AG04450 (cell line): ENCODE measurements around the gene CMKLR1. TPM values are rescaled to one million over a fixed set of nuclear protein-coding genes. Genes with fewer than 3 reads are reported as not detected.

ENCODE experiments used
- CTCF ChIA-PET: fragments of 300-600, 350-600 bp; formaldehyde crosslinking; extraction: SDS; loops from one replicate; lab custom pipeline; 2022; ENCODE audit warnings: antibody characterized with exemption, inconsistent platforms; lab: Charles Lee
- POLR2A ChIA-PET: fragments of 350-600 bp; formaldehyde crosslinking; extraction: SDS; loops from one replicate; lab custom pipeline; 2021; ENCODE audit warnings: antibody characterized with exemption, inconsistent platforms; lab: Yijun Ruan, JAX
- DNase-seq: peaks from one replicate; pipeline ENCODE4 v3.0.0-alpha.2; 2011; ENCODE audit warnings: low read depth, low spot score
- H3K27ac ChIP-seq: one replicate; pipeline ENCODE4 v1.5.1; 2012; ENCODE audit warnings: low read depth, low read length, control low read depth
- H3K27me3 ChIP-seq: one replicate; pipeline ENCODE4 v1.6.0; 2012; ENCODE audit warnings: low read length; ENCODE audit not compliant: control insufficient read depth, insufficient read depth
- H3K4me3 ChIP-seq: 2 replicates; pipeline ENCODE4 v1.5.1; 2011; ENCODE audit warnings: mild to moderate bottlenecking, low read depth, low read length, control low read depth
- H3K9me3 ChIP-seq: 2 replicates; pipeline ENCODE4 v1.5.1; 2012; ENCODE audit warnings: low read length; ENCODE audit not compliant: control insufficient read depth, insufficient read depth
- CTCF ChIP-seq: IDR thresholded peaks from 2 replicates; pipeline ENCODE4 v1.5.1; 2011; ENCODE audit warnings: low read depth, low read length, control low read depth, inconsistent platforms
- polyA plus RNA-seq: library from polyadenylated mRNA; depleted of rRNA; stranded (reverse); fragments of >200 nt; gene quantifications from 2 replicates; pipeline ENCODE4 v1.2.3, GENCODE V29; 2011

CMKLR1 gene
- polyA plus RNA-seq, 1 experiment, result 0.12 TPM

GRCh38 chr12:108363565-108363964 is 24.5 kb upstream of the CMKLR1 start:
- CTCF ChIA-PET, result no interaction called here
- H3K27me3 ChIP-seq, result no peaks in the 10 kb centered on the region

GRCh38 chr12:108363165-108363564 is 24.1 kb upstream of the CMKLR1 start:
- no peak for DNase-seq
- no peaks in the 10 kb centered on the region for H3K27me3 ChIP-seq
- CTCF ChIA-PET, result no interaction called here
- H3K9me3 ChIP-seq, result peaks cover 4% of the 10 kb centered on the region
- H3K27ac ChIP-seq, result no peak overlapping the region
- TF ChIP-seq CTCF, result no peak
- H3K4me3 ChIP-seq, result no peak overlapping the region
- POLR2A ChIA-PET, result interaction anchor here (0.7 kb wide), 1 partner anchor 808 kb away, joined by 3 read pairs; no protein-coding TSS in a partner anchor

More at GRCh38 chr12:108363565-108363964, 24.5 kb upstream of the CMKLR1 start:
- POLR2A ChIA-PET, result no interaction called here
- no peak overlapping the region for H3K27ac ChIP-seq
- no peak for TF ChIP-seq CTCF
- H3K9me3 ChIP-seq, result peaks cover 4% of the 10 kb centered on the region
- no peak for DNase-seq
- no peak overlapping the region for H3K4me3 ChIP-seq

- no peak overlapping the region for H3K4me3 ChIP-seq
- POLR2A ChIA-PET, result no interaction called here
- peaks cover 4% of the 10 kb centered on the region for H3K9me3 ChIP-seq
- H3K27ac ChIP-seq, result no peak overlapping the region
- no peaks in the 10 kb centered on the region for H3K27me3 ChIP-seq
- no peak for TF ChIP-seq CTCF
- DNase-seq, result no peak
- CTCF ChIA-PET, result no interaction called here
These were observed 22.5 kb upstream of the CMKLR1 start for GRCh38 chr12:108361606-108362005.

- POLR2A ChIA-PET, result no interaction called here
These were observed 21.4 kb upstream of the CMKLR1 start for GRCh38 chr12:108360487-108360886.

GRCh38 chr12:108360057-108360456 is 20.9 kb upstream of the CMKLR1 start:
- POLR2A ChIA-PET, result no interaction called here
- no peak overlapping the region for H3K27ac ChIP-seq
- no peaks in the 10 kb centered on the region for H3K27me3 ChIP-seq
- H3K4me3 ChIP-seq, result no peak overlapping the region
- TF ChIP-seq CTCF, result no peak
- H3K9me3 ChIP-seq, result peaks cover 4% of the 10 kb centered on the region
- DNase-seq, result no peak
- CTCF ChIA-PET, result interaction anchor here (0.8 kb wide), 1 partner anchor 10 kb away, joined by 3 read pairs; no protein-coding TSS in a partner anchor

More at GRCh38 chr12:108360487-108360886, 21.4 kb upstream of the CMKLR1 start:
- Histone ChIP-seq H3K27me3 (no peaks in the 10 kb centered on the region), H3K9me3 (peaks cover 4% of the 10 kb centered on the region), H3K27ac (no peak overlapping the region), H3K4me3 (no peak overlapping the region)
- CTCF ChIA-PET, result interaction anchor here (0.8 kb wide), 1 partner anchor 10 kb away, joined by 3 read pairs; no protein-coding TSS in a partner anchor
- DNase-seq, result no peak
- no peak for TF ChIP-seq CTCF
